KOPT-K1 (cell line): ENCODE data around the gene MON1A.
"Not testable (repeated sequence)": the region's sequence is repeated elsewhere in the genome, so short reads cannot be mapped to it uniquely, and the experiment has no call there.

Experiments
- H3K27ac ChIP-seq: fragments of 200-600 bp; sonication (generic); 2 replicates; pipeline ENCODE4 v1.5.1; 2016; ENCODE audit warnings: antibody characterized with exemption, mild to moderate bottlenecking, low read depth, low read length; ENCODE audit not compliant: poor library complexity, severe bottlenecking
- H3K36me3 ChIP-seq: fragments of 200-600 bp; sonication (generic); 2 replicates; pipeline ENCODE4 v1.5.1; 2017; ENCODE audit warnings: antibody characterized with exemption, mild to moderate bottlenecking, low read length, moderate library complexity; ENCODE audit not compliant: insufficient read depth
- H3K9me3 ChIP-seq: fragments of 200-600 bp; sonication (generic); 2 replicates; pipeline ENCODE4 v1.5.1; 2017; ENCODE audit warnings: antibody characterized with exemption, low read length, mild to moderate bottlenecking; ENCODE audit not compliant: insufficient read depth, poor library complexity, severe bottlenecking

The MON1A gene

GRCh38 chr3:49906073-49906743 is 23.4 kb downstream of the MON1A start:
- Histone ChIP-seq H3K27ac (no peak overlapping the region), H3K9me3 (no peaks in the 10 kb centered on the region), H3K36me3 (peaks cover 26% of the 10 kb centered on the region; the same call in 1 of the 2 replicates)

- H3K27ac ChIP-seq = peak overlapping the region; percentile 87
- not testable (repeated sequence) for H3K9me3 ChIP-seq, H3K36me3 ChIP-seq
Observed at GRCh38 chr3:49904448-49904847, 25.2 kb downstream of the MON1A start.

- peaks cover 2% of the 10 kb centered on the region; the same call in 1 of the 2 replicates for H3K36me3 ChIP-seq
- H3K9me3 ChIP-seq = no peaks in the 10 kb centered on the region
- peak within 1 kb of the TSS; percentile 87 for H3K27ac ChIP-seq
Observed at GRCh38 chr3:49903451-49904424, 25.9 kb downstream of the MON1A start, which contains the start of gene MST1R. Gene MST1R (minus strand): TSS chr3:49903873. CDS start chr3:49903609, 264 bp downstream.

GRCh38 chr3:49902511-49903345 is 26.9 kb downstream of the MON1A start:
- peak overlapping the region; percentile 29 for H3K27ac ChIP-seq
- no peaks in the 10 kb centered on the region for H3K9me3 ChIP-seq
- no peaks in the 10 kb centered on the region; the same call in 1 of the 2 replicates for H3K36me3 ChIP-seq

GRCh38 chr3:49901366-49902339 is 28.0 kb downstream of the MON1A start:
- H3K27ac ChIP-seq = peak overlapping the region; percentile 32
- H3K9me3 ChIP-seq = no peaks in the 10 kb centered on the region
- no peaks in the 10 kb centered on the region for H3K36me3 ChIP-seq

GRCh38 chr3:49900491-49901153 is 29.0 kb downstream of the MON1A start:
- no peaks in the 10 kb centered on the region for H3K36me3 ChIP-seq
- no peak overlapping the region for H3K27ac ChIP-seq
- no peaks in the 10 kb centered on the region for H3K9me3 ChIP-seq

GRCh38 chr3:49899815-49900214 is 29.8 kb downstream of the MON1A start:
- H3K36me3 ChIP-seq = no peaks in the 10 kb centered on the region
- H3K9me3 ChIP-seq = no peaks in the 10 kb centered on the region
- no peak overlapping the region for H3K27ac ChIP-seq

- H3K36me3 ChIP-seq = no peaks in the 10 kb centered on the region
- H3K27ac ChIP-seq = no peak overlapping the region
- H3K9me3 ChIP-seq = no peaks in the 10 kb centered on the region
Observed at GRCh38 chr3:49898991-49899390, 30.6 kb downstream of the MON1A start.

- no peaks in the 10 kb centered on the region for H3K9me3 ChIP-seq
- H3K36me3 ChIP-seq = no peaks in the 10 kb centered on the region
- no peak overlapping the region for H3K27ac ChIP-seq
Observed at GRCh38 chr3:49896345-49896744, 33.3 kb downstream of the MON1A start.

GRCh38 chr3:49895791-49896190 is 33.8 kb downstream of the MON1A start:
- H3K36me3 ChIP-seq = no peaks in the 10 kb centered on the region
- H3K27ac ChIP-seq = no peak overlapping the region
- H3K9me3 ChIP-seq = no peaks in the 10 kb centered on the region

GRCh38 chr3:49889296-49889695 is 40.3 kb downstream of the MON1A start:
- Histone ChIP-seq H3K27ac (no peak overlapping the region), H3K9me3 (no peaks in the 10 kb centered on the region), H3K36me3 (no peaks in the 10 kb centered on the region)

- H3K36me3 ChIP-seq = no peaks in the 10 kb centered on the region
- H3K27ac ChIP-seq = no peak overlapping the region
- no peaks in the 10 kb centered on the region for H3K9me3 ChIP-seq
Observed at GRCh38 chr3:49886922-49887265, 42.7 kb downstream of the MON1A start.

GRCh38 chr3:49883998-49884397 is 45.6 kb downstream of the MON1A start:
- H3K9me3 ChIP-seq = no peaks in the 10 kb centered on the region
- no peaks in the 10 kb centered on the region for H3K36me3 ChIP-seq
- H3K27ac ChIP-seq = no peak overlapping the region
